ENCODE measurements around the gene GHDC. TPM values are rescaled to one million over a fixed set of nuclear protein-coding genes. Genes with fewer than 3 reads are reported as not detected.

GHDC gene
- total and polyA plus RNA-seq, 2 of the 13 experiments (the other 11 are each of a cell fraction or from before 2014, with no cell fraction given) = 15.4 to 22.5 TPM

- no peak for TF ChIP-seq ZNF512B (CRISPR knock-in tag; IDR thresholded peaks at IDR 0.05; ENCODE audit: borderline replicate concordance)
- TF ChIP-seq MIER3 (CRISPR knock-in tag; IDR thresholded peaks at IDR 0.05; ENCODE audit: borderline replicate concordance) = no peak
- no peak for TF ChIP-seq BRF2 (CRISPR knock-in tag; IDR thresholded peaks at IDR 0.05)
- no peak for TF ChIP-seq SRSF4 (IDR thresholded peaks at IDR 0.05; ENCODE audit: low read depth, low read length, poor library complexity, severe bottlenecking)
- 0 out of 4 replicates have a peak, but pooled peaks have one; percentile 17 to 38 for TF ChIP-seq HMGXB4 (CRISPR knock-in tag; IDR thresholded peaks at IDR 0.05; ENCODE audit: borderline replicate concordance in 1 of 2, low read depth in 1 of 2)
- no peak for TF ChIP-seq KLF6 (CRISPR knock-in tag; IDR thresholded peaks at IDR 0.05)
- TF ChIP-seq HOMEZ (CRISPR knock-in tag; IDR thresholded peaks at IDR 0.05; ENCODE audit: low read depth) = no peak
- no peak for TF ChIP-seq HINFP (CRISPR knock-in tag; IDR thresholded peaks at IDR 0.05; ENCODE audit: low read depth)
- no peak for TF ChIP-seq ZNF709 (CRISPR knock-in tag; IDR thresholded peaks at IDR 0.05)
- 0 out of 2 replicates have a peak, but pooled peaks have one; percentile 49 for TF ChIP-seq TMF1 (CRISPR knock-in tag; IDR thresholded peaks at IDR 0.05; ENCODE audit: low read depth)
- no peak for TF ChIP-seq ESRRA (CRISPR knock-in tag; IDR thresholded peaks at IDR 0.05; ENCODE audit: low read depth)
- no peak for TF ChIP-seq TFE3 (CRISPR knock-in tag; IDR thresholded peaks at IDR 0.05)
Observed at GRCh38 chr17:42180922-42181850, 13.1 kb downstream of the GHDC start, which contains the start of gene KCNH4 (continued).
